Temporal lobe (tissue), 1 donor: ENCODE measurements around the gene MAP3K8. TPM values are rescaled to one million over a fixed set of nuclear protein-coding genes. Genes with fewer than 3 reads are reported as not detected.

Experiments used
- total RNA-seq: library from RNA; depleted of rRNA; stranded (reverse); fragments of >200 nt; gene quantifications from one replicate; pipeline ENCODE4 v1.2.3, GENCODE V29; 2014

The MAP3K8 gene
- total RNA-seq, 1 donor from 2014 or later, result 4.2 TPM

Other genes starting within 250 kb of the MAP3K8 start
- 33.7 TPM for gene MTPAP, start 84.9 kb upstream of the MAP3K8 start, total RNA-seq
- not detected for gene LYZL2, start 195.6 kb downstream of the MAP3K8 start, total RNA-seq